Calu3 (cell line): ENCODE data around the gene ADGRL3. TPM values are rescaled to one million over a fixed set of nuclear protein-coding genes. Genes with fewer than 3 reads are reported as not detected.
A peak's percentile ranks its signal among the peaks of the same experiment; 100 is the strongest.

ENCODE experiments used
- BruUV-seq: library from RNA; stranded (reverse); fragments of 400-500 nt; replicated peaks from 2 replicates; lab custom pipeline; 2021; lab: Mats Ljungman, UMichigan
- CTCF ChIA-PET: fragments of 300-600 bp; sonication (Branson Sonifier 250); formaldehyde crosslinking; loops from one replicate; lab custom pipeline; 2022; ENCODE audit warnings: antibody characterized with exemption; lab: Charles Lee
- DNase-seq: peaks from one replicate; pipeline ENCODE4 v3.0.0; 2022
- H3K27ac Mint-ChIP-seq: one replicate; pipeline ENCODE4 v1.8.0; 2022; ENCODE audit warnings: mixed read lengths; ENCODE audit not compliant: unreplicated experiment
- H3K27me3 Mint-ChIP-seq: one replicate; pipeline ENCODE4 v1.8.0; 2022; ENCODE audit warnings: mixed read lengths; ENCODE audit not compliant: unreplicated experiment
- H3K36me3 Mint-ChIP-seq: one replicate; pipeline ENCODE4 v1.8.0; 2022; ENCODE audit warnings: mild to moderate bottlenecking, moderate library complexity, mixed read lengths; ENCODE audit not compliant: insufficient read depth, unreplicated experiment
- H3K4me1 Mint-ChIP-seq: one replicate; pipeline ENCODE4 v1.8.0; 2022; ENCODE audit warnings: mild to moderate bottlenecking, low read depth, mixed read lengths; ENCODE audit not compliant: unreplicated experiment
- H3K4me3 Mint-ChIP-seq: one replicate; pipeline ENCODE4 v1.8.0; 2022; ENCODE audit warnings: mild to moderate bottlenecking, low read depth, moderate library complexity, mixed read lengths; ENCODE audit not compliant: unreplicated experiment
- H3K9me3 Mint-ChIP-seq: one replicate; pipeline ENCODE4 v1.8.0; 2022; ENCODE audit warnings: low read depth, mixed read lengths; ENCODE audit not compliant: unreplicated experiment
- intact Hi-C: fragments of 100-400 bp; cut with micrococcal nuclease; formaldehyde crosslinking; loops from one replicate; pipeline ENCODE4 v1.10.0; 2022; ENCODE audit not compliant: unreplicated experiment
- total RNA-seq: library from RNA; stranded (reverse); gene quantifications from 2 replicates; pipeline ENCODE4 v1.2.3, GENCODE V29; 2022
- TF ChIP-seq, protein P1 (sequence below): fragments of 200-600 bp; IDR thresholded peaks from one replicate; pipeline ENCODE4 v1.8.0; 2022; ENCODE audit warnings: antibody characterized with exemption; ENCODE audit not compliant: unreplicated experiment

Gene ADGRL3
- total RNA-seq, 1 experiment from 2014 or later, result 0.66 TPM

DNA sequence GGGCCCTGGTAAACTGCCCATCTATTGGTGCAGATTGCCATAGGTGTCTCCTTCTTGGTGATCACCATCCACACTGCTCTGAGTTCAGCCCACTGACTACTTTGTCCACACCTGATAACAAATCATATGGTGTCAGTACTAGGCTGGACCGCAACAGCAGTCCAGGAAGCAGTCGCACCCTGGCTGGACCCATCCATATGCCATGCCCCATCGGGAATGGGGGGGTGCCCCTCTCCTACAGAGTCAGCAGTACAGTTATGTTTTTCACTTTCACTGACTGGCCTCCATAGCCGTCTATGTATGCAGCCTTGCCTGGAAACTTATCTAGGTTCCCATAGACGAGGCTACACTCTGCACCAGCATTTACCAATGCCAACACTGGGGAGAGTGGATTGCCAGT is 226.1 kb downstream of the ADGRL3 start:
- Mint-ChIP-seq H3K36me3 (peaks cover 6% of the 10 kb centered on the region), H3K4me3 (no peak overlapping the region), H3K9me3 (peaks cover 5% of the 10 kb centered on the region), H3K4me1 (no peaks in the 10 kb centered on the region), H3K27me3 (no peaks in the 10 kb centered on the region), H3K27ac (no peak overlapping the region)
- intact Hi-C loops, result no loop called here
- CTCF ChIA-PET, result no interaction called here
- TF ChIP-seq, protein P1, sequence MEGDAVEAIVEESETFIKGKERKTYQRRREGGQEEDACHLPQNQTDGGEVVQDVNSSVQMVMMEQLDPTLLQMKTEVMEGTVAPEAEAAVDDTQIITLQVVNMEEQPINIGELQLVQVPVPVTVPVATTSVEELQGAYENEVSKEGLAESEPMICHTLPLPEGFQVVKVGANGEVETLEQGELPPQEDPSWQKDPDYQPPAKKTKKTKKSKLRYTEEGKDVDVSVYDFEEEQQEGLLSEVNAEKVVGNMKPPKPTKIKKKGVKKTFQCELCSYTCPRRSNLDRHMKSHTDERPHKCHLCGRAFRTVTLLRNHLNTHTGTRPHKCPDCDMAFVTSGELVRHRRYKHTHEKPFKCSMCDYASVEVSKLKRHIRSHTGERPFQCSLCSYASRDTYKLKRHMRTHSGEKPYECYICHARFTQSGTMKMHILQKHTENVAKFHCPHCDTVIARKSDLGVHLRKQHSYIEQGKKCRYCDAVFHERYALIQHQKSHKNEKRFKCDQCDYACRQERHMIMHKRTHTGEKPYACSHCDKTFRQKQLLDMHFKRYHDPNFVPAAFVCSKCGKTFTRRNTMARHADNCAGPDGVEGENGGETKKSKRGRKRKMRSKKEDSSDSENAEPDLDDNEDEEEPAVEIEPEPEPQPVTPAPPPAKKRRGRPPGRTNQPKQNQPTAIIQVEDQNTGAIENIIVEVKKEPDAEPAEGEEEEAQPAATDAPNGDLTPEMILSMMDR, result no peak
- DNase-seq, result no peak
- BruUV-seq, result no TSS peak

DNA sequence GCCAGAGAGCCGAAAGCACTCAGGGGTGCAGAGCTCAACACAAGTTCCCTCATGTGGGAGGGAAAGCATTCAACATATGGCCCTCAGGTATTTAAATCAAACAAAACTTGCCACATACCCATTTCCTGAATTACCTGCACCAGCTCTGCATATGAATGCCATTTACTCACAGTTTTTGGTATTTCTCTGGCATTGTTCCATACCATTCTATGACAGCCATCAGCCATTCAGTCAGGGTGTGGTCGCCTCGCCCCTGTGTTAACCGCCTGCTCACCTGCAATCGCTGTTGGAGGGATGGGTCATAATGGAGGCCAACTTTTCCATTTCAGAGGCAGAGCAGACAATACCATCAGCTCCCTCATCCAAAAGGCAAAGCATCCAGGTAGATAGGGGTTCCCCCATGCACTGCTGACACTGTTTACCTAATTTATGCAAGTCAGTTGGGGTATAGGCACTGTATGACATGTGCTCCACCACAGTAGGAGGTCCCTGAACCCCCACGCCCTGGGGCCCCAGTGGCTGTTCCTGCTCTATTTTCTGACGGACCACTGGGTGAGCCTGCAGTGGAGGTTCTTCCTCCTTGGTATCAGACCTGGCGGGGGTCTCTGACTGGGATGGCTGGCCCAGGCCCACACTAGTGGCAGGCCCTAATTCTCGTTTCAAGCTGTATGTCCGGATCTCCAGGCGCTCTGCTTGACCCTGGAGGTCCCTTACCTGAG is 227.1 kb downstream of the ADGRL3 start:
- H3K27me3 Mint-ChIP-seq, result no peaks in the 10 kb centered on the region
- intact Hi-C loops, result no loop called here
- no TSS peak for BruUV-seq
- CTCF ChIA-PET, result interaction anchor here (0.7 kb wide), 1 partner anchor 17 kb away, joined by 3 read pairs; no protein-coding TSS in a partner anchor
- peaks cover 6% of the 10 kb centered on the region for H3K36me3 Mint-ChIP-seq
- H3K27ac Mint-ChIP-seq, result no peak overlapping the region
- TF ChIP-seq, protein P1, result no peak
- peak; percentile 18 for DNase-seq
- H3K4me1 Mint-ChIP-seq, result no peaks in the 10 kb centered on the region
- H3K9me3 Mint-ChIP-seq, result peaks cover 5% of the 10 kb centered on the region
- H3K4me3 Mint-ChIP-seq, result no peak overlapping the region

GRCh38 chr4:61427818-61428495 is 227.8 kb downstream of the ADGRL3 start:
- CTCF ChIA-PET, result no interaction called here
- H3K4me1 Mint-ChIP-seq, result no peaks in the 10 kb centered on the region
- intact Hi-C loops, result no loop called here
- H3K9me3 Mint-ChIP-seq, result peaks cover 5% of the 10 kb centered on the region
- H3K27ac Mint-ChIP-seq, result no peak overlapping the region
- no peaks in the 10 kb centered on the region for H3K27me3 Mint-ChIP-seq
- BruUV-seq, result no TSS peak
- DNase-seq, result peak; percentile 3
- TF ChIP-seq, protein P1, result no peak
- no peak overlapping the region for H3K4me3 Mint-ChIP-seq
- H3K36me3 Mint-ChIP-seq, result peaks cover 6% of the 10 kb centered on the region

GRCh38 chr4:61428950-61429349 is 228.8 kb downstream of the ADGRL3 start:
- no TSS peak for BruUV-seq
- H3K27ac Mint-ChIP-seq, result no peak overlapping the region
- no peaks in the 10 kb centered on the region for H3K4me1 Mint-ChIP-seq
- peaks cover 6% of the 10 kb centered on the region for H3K36me3 Mint-ChIP-seq
- intact Hi-C loops, result no loop called here
- H3K27me3 Mint-ChIP-seq, result no peaks in the 10 kb centered on the region
- H3K9me3 Mint-ChIP-seq, result no peaks in the 10 kb centered on the region
- CTCF ChIA-PET, result interaction anchor here (0.9 kb wide), 1 partner anchor 33 kb away, joined by 4 read pairs; no protein-coding TSS in a partner anchor
- no peak overlapping the region for H3K4me3 Mint-ChIP-seq
- no peak for DNase-seq
- TF ChIP-seq, protein P1, result no peak
